ENCODE measurements around the gene PIP5K1A. TPM values are rescaled to one million over a fixed set of nuclear protein-coding genes. Genes with fewer than 3 reads are reported as not detected.
"Not testable (repeated sequence)": the region's sequence is repeated elsewhere in the genome, so short reads cannot be mapped to it uniquely, and the experiment has no call there.

PIP5K1A gene
- total RNA-seq, 6 experiments from 2014 or later, result 13.9 to 22.1 (median 17.2) TPM

GRCh38 chr1:151187205-151187604 is 11.1 kb upstream of the PIP5K1A start:
- Histone ChIP-seq H3K9me3 (no peaks in the 10 kb centered on the region), H3K36me3 (peaks cover 0 to 34% (median 17%) of the 10 kb centered on the region in 4 donors), H3K4me3 (no peak overlapping the region), H3K27me3 (no peaks in the 10 kb centered on the region), H3K27ac (no peak overlapping the region), H3K4me1 (peaks cover 0 to 15% (median 5%) of the 10 kb centered on the region in 4 donors)
- intact Hi-C loops (cut with DNase I), result no loop called here
- TF ChIP-seq CTCF (IDR thresholded peaks at IDR 0.05) (no peak), POLR2A (IDR thresholded peaks at IDR 0.05) (no peak)
- 80% methylated on average over 1 of the region's 1 CpG for WGBS (ENCODE audit: insufficient coverage, low coverage, low lambda C conversion rate, missing lambda C conversion rate)
- no peak for DNase-seq
- ATAC-seq, result no peak

- 51% methylated on average over 8 of the region's 8 CpGs for WGBS (ENCODE audit: insufficient coverage, low coverage, low lambda C conversion rate, missing lambda C conversion rate)
- H3K9me3 ChIP-seq; H3K27me3 ChIP-seq; ATAC-seq; H3K27ac ChIP-seq; intact Hi-C loops (cut with DNase I); DNase-seq: not testable (repeated sequence)
- H3K4me1 ChIP-seq, result peaks cover 0 to 15% (median 5%) of the 10 kb centered on the region in 4 donors
- H3K4me3 ChIP-seq, result peak overlapping the region in 2 of 3 donors; percentile 88 to 98
- peaks cover 0 to 21% (median 9%) of the 10 kb centered on the region in 4 donors for H3K36me3 ChIP-seq
These were observed 9.7 kb upstream of the PIP5K1A start for GRCh38 chr1:151188667-151189066.

GRCh38 chr1:151189637-151190445 is 8.5 kb upstream of the PIP5K1A start, which contains the start of gene VPS72:
TSS of gene VPS72 (minus strand) at chr1:151190197. CDS start at chr1:151190121, 76 bp downstream.
- peaks cover 0 to 9% (median under 1%) of the 10 kb centered on the region in 4 donors for H3K36me3 ChIP-seq
- peak within 1 kb of the TSS; percentile 31 to 68 (median 59) for H3K27ac ChIP-seq
- peaks cover 0 to 15% (median 5%) of the 10 kb centered on the region in 4 donors for H3K4me1 ChIP-seq
- intact Hi-C loops (cut with DNase I), result loop anchor here in 1 of 2 donors (10.0 kb wide), 1 partner anchor 85 kb away; no protein-coding TSS in a partner anchor
- H3K4me3 ChIP-seq, result peak within 1 kb of the TSS; percentile 78 to 98 (median 88)
- peak; percentile 97 to 99 (median 98) for ATAC-seq
- 1% methylated on average over 38 of the region's 42 CpGs for WGBS (ENCODE audit: insufficient coverage, low coverage, low lambda C conversion rate, missing lambda C conversion rate)
- no peaks in the 10 kb centered on the region for H3K27me3 ChIP-seq
- TF ChIP-seq POLR2A (IDR thresholded peaks at IDR 0.05) (peak; percentile 32), CTCF (IDR thresholded peaks at IDR 0.05) (peak in 1 of 4 donors; percentile 24)
- no peaks in the 10 kb centered on the region for H3K9me3 ChIP-seq
- DNase-seq, result peak; percentile 84 to 87 (median 86)

- ATAC-seq, result no peak
- TF ChIP-seq POLR2A (IDR thresholded peaks at IDR 0.05) (no peak), CTCF (IDR thresholded peaks at IDR 0.05) (no peak)
- H3K27ac ChIP-seq, result no peak overlapping the region
- WGBS (ENCODE audit: insufficient coverage, low coverage, low lambda C conversion rate, missing lambda C conversion rate), result 38% methylated on average over 6 of the region's 7 CpGs
- no peaks in the 10 kb centered on the region for H3K9me3 ChIP-seq
- no peak overlapping the region for H3K4me3 ChIP-seq
- no peaks in the 10 kb centered on the region for H3K27me3 ChIP-seq
- H3K4me1 ChIP-seq, result peaks cover 0 to 15% (median 5%) of the 10 kb centered on the region in 4 donors
- intact Hi-C loops (cut with DNase I), result loop anchor here in 1 of 2 donors (10.0 kb wide), 1 partner anchor 83 kb away; no protein-coding TSS in a partner anchor
- DNase-seq, result no peak
- H3K36me3 ChIP-seq, result no peaks in the 10 kb centered on the region
These were observed 6.3 kb upstream of the PIP5K1A start for GRCh38 chr1:151192047-151192446.

GRCh38 chr1:151193304-151193703 is 5.0 kb upstream of the PIP5K1A start:
- Histone ChIP-seq H3K27ac (no peak overlapping the region), H3K9me3 (no peaks in the 10 kb centered on the region), H3K4me1 (peaks cover 0 to 17% (median 5%) of the 10 kb centered on the region in 4 donors), H3K27me3 (no peaks in the 10 kb centered on the region), H3K4me3 (no peak overlapping the region), H3K36me3 (no peaks in the 10 kb centered on the region)
- TF ChIP-seq CTCF (IDR thresholded peaks at IDR 0.05), result no peak
- no peak for TF ChIP-seq POLR2A (IDR thresholded peaks at IDR 0.05)
- ATAC-seq (no peak), DNase-seq (no peak)
- intact Hi-C loops (cut with DNase I), result loop anchor here in 1 of 2 donors (10.0 kb wide), 1 partner anchor 81 kb away; no protein-coding TSS in a partner anchor
- 62% methylated on average over 6 of the region's 6 CpGs for WGBS (ENCODE audit: insufficient coverage, low coverage, low lambda C conversion rate, missing lambda C conversion rate)

Data from right lobe of liver (tissue), 6 donors.